BE2C (cell line): ENCODE data around the gene PHLPP1.

Experiments
- DNase-seq: peaks from one replicate; pipeline ENCODE4 v3.0.0-alpha.2; 2020
- H3K27me3 ChIP-seq: fragments of 250-450 bp; sonication (Bioruptor Pico); 2 replicates; pipeline ENCODE4 v1.5.1; 2020; ENCODE audit warnings: mild to moderate bottlenecking
- H3K36me3 ChIP-seq: fragments of 250-450 bp; sonication (Bioruptor Pico); 2 replicates; pipeline ENCODE4 v1.5.1; 2020; ENCODE audit warnings: mild to moderate bottlenecking
- H3K4me1 ChIP-seq: fragments of 250-450 bp; sonication (Bioruptor Pico); 2 replicates; pipeline ENCODE4 v1.5.1; 2020
- H3K4me3 ChIP-seq: 2 replicates; pipeline ENCODE4 v1.5.1; 2011; ENCODE audit warnings: low read depth, low read length
- H3K9me3 ChIP-seq: fragments of 250-450 bp; sonication (Bioruptor Pico); 2 replicates; pipeline ENCODE4 v1.5.1; 2020
- CTCF ChIP-seq: IDR thresholded peaks from 2 replicates; pipeline ENCODE4 v1.5.1; 2012; ENCODE audit warnings: mild to moderate bottlenecking, low read depth, low read length

PHLPP1 gene

GRCh38 chr18:62766266-62766665, 50.9 kb downstream of the PHLPP1 start:
- no peaks in the 10 kb centered on the region for H3K4me1 ChIP-seq
- no peak for TF ChIP-seq CTCF
- H3K27me3 ChIP-seq: no peaks in the 10 kb centered on the region
- no peaks in the 10 kb centered on the region for H3K9me3 ChIP-seq
- H3K36me3 ChIP-seq: no peaks in the 10 kb centered on the region
- DNase-seq: no peak
- no peak overlapping the region for H3K4me3 ChIP-seq

- no peaks in the 10 kb centered on the region for H3K9me3 ChIP-seq
- no peaks in the 10 kb centered on the region for H3K36me3 ChIP-seq
- H3K4me3 ChIP-seq: no peak overlapping the region
- no peak for DNase-seq
- H3K4me1 ChIP-seq: no peaks in the 10 kb centered on the region
- H3K27me3 ChIP-seq: no peaks in the 10 kb centered on the region
- no peak for TF ChIP-seq CTCF
Measured at GRCh38 chr18:62767321-62767720, 52.0 kb downstream of the PHLPP1 start.

GRCh38 chr18:62767836-62768557, 52.7 kb downstream of the PHLPP1 start:
- H3K27me3 ChIP-seq: no peaks in the 10 kb centered on the region
- no peaks in the 10 kb centered on the region for H3K9me3 ChIP-seq
- no peaks in the 10 kb centered on the region for H3K4me1 ChIP-seq
- no peaks in the 10 kb centered on the region for H3K36me3 ChIP-seq
- no peak for TF ChIP-seq CTCF
- DNase-seq: no peak
- no peak overlapping the region for H3K4me3 ChIP-seq

- Histone ChIP-seq H3K36me3 (no peaks in the 10 kb centered on the region), H3K4me3 (no peak overlapping the region), H3K27me3 (no peaks in the 10 kb centered on the region), H3K4me1 (no peaks in the 10 kb centered on the region), H3K9me3 (no peaks in the 10 kb centered on the region)
- no peak for DNase-seq
- no peak for TF ChIP-seq CTCF
Measured at GRCh38 chr18:62768558-62768943, 53.2 kb downstream of the PHLPP1 start.

GRCh38 chr18:62769216-62769615, 53.9 kb downstream of the PHLPP1 start:
- H3K27me3 ChIP-seq: no peaks in the 10 kb centered on the region
- H3K36me3 ChIP-seq: no peaks in the 10 kb centered on the region
- no peak overlapping the region for H3K4me3 ChIP-seq
- no peak for DNase-seq
- TF ChIP-seq CTCF: no peak
- H3K9me3 ChIP-seq: no peaks in the 10 kb centered on the region
- H3K4me1 ChIP-seq: no peaks in the 10 kb centered on the region

- no peak overlapping the region for H3K4me3 ChIP-seq
- DNase-seq: no peak
- H3K36me3 ChIP-seq: no peaks in the 10 kb centered on the region
- TF ChIP-seq CTCF: no peak
- no peaks in the 10 kb centered on the region for H3K27me3 ChIP-seq
- H3K4me1 ChIP-seq: no peaks in the 10 kb centered on the region
- H3K9me3 ChIP-seq: no peaks in the 10 kb centered on the region
Measured at GRCh38 chr18:62771494-62772270, 56.3 kb downstream of the PHLPP1 start.
